OCI-LY7 (cell line): Measurements from ENCODE around the gene HLA-DMB.

Experiments used
- CTCF ChIP-seq: fragments of 200-600 bp; sonication (generic); conservative IDR thresholded peaks from 2 replicates; pipeline ENCODE4 v1.5.1; 2014; ENCODE audit warnings: mild to moderate bottlenecking, antibody characterized with exemption, low read length, moderate library complexity, mixed read lengths
- EZH2phosphoT487 ChIP-seq: fragments of 200-600 bp; sonication (generic); IDR thresholded peaks from 2 replicates; pipeline ENCODE4 v1.6.1; 2018; ENCODE audit warnings: low read depth, borderline replicate concordance, mild to moderate bottlenecking, mixed run types, antibody characterized with exemption, low read length, moderate library complexity, mixed read lengths

GRCh38 chr6:32973144-32974015, 32.6 kb upstream of the HLA-DMB start:
- TF ChIP-seq EZH2phosphoT487 (no peak), CTCF (no peak)
